Activated T-cell treated with anti-CD3 and anti-CD28 coated beads, Interleukin-2, amount 50 U/mL, for 48 hours (primary cell): ENCODE measurements around the gene EXOC4.

Experiments used
- DNase-seq, 2 experiments: peaks; one replicate each; pipeline ENCODE4 v3.0.0-alpha.2; 2020

EXOC4 gene

DNA sequence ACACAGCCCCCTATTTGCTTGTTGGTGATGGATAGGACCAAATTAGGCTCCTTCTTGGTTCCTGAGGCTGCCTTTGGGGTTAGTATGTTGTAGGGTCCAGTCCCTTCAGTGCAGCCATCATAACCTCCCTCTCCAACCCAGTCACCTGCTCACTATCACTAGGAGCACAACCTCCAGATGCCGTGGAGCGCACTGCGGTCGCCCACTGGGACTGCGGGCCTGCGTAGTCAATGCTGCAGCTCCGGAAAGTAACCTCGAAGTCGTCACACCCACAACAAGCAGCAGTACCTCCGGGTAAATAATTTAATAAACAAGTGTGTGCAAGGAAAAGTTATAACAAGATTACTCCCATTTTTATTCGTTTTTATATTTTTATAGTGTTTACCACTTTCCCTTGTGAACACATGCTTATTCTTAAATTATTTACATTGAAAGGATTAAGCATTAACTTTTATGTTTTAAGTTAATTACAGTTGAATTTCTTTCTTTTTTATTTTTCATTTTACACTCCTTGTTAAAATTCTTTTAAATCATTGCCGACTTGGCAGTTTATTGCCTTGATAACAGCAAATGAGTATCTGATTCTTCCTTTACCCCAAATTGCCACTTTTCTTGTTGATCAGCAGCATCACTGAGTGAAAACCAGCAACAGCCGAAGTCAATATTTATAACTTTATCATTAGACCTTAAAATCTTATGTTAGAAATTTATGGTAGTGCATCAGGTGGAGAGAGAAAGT, 474.8 kb downstream of the EXOC4 start:
- no peak for DNase-seq

DNA sequence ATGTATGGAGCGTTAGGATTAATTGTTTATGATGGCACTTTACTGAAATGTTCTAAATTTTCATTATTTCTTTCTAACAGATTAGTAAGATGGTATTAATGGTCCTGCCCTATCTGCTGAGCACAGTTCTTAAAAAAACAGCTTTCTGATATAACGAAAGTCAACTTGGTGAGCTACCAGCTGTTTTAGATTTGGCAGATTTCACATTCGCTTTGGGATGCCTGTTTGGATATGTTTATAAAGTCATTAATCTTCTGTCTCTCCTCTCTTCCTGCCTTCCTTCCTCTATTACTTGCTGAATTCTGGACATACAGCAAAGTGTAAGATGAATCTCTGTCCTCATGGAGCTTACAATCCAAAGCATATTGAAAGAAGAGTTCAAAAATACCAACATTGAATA, 477.5 kb downstream of the EXOC4 start:
- no peak for DNase-seq

DNA sequence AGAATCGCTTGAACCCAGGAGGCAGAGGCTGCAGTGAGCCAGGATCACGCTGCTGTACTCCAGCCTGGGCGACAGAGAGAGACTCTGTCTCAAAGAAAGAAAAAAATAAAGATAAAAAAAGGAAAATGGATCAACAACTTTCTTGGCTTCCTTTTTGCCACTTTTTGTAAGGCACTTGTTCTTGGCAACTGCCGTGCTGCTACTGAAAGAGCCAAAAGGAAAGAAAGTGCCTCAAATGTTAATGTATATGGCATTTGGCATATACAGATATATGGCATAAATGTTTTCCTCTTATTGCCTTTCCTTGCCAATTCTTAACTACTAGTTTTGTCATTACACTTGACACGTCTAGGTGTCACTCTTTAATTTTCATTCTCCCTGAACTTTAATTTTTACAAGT, 480.5 kb downstream of the EXOC4 start:
- no peak for DNase-seq

DNA sequence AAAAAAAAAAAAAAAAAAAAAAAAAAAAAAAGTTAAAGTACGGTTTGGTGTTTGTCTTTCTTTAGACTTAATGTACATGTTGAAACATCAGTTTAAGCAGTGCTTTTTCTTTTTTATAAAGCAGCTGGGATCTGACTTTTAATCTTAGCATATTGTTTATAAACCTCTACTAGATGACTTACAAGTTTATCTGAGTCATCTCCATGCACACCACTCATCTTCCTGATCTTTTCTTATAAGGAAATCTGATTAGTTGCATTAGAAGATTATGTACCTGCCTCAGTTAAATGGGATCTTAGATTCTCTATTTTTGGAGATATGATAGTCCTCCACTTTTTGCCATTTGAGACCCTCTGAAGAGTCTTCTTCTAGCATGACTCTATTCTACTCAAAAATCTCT, 482.3 kb downstream of the EXOC4 start:
- no peak for DNase-seq

DNA sequence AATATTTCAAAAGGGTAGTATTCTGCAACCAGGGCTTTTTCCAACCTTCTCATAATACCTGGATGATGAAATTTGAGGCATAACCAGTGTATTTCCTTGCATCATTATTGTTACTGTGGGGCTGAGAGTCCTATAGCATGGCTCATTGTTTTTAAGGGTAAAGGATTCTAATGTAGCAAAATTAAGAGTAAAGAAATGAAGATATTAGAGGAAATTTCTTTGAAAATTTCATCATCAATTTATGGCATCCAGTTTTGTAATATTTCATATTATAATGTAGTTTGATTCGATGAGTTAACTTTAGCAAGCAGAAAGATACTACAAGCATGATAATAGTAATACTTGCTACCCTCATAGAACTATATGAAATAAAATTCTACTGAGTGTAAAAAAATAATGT, 486.9 kb downstream of the EXOC4 start:
- DNase-seq, result no peak

DNA sequence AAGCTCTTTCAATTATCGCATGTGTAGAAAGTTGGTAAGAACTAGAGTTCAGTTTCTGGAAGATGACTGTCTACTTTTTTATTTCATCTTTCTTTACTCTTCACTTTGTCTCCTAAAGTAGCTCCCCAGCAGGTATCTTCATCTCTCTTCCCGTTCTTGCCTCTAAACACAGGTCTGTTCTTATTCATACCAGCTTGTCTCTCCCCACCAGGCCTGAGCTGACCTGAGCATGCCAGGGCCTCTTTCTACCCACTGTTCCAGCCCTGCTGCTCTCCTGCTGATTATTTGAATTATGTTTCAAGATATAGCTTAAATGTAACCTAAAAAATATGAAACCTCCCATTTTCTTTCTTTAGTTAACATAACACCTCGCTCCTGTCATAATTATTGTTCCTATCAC, 488.2 kb downstream of the EXOC4 start:
- DNase-seq, result no peak

DNA sequence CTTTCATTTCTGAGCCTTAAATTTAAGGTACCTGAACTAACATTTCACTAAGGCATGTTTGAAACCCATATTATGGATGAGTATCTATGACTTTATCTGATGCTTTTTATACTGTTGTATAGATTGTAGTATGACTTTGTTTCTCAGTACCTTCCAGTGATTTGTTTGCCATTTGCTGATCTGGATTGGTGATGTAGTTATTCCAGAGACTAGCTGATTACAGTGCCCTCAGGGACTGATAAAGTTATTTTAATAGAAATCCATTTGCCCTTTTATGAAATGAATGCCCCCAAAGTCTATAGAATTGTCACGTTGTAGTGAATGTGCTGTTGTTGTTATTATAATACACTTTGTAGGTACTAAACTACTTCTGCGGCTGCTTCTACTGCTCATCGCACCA, 488.8 kb downstream of the EXOC4 start:
- no peak for DNase-seq

DNA sequence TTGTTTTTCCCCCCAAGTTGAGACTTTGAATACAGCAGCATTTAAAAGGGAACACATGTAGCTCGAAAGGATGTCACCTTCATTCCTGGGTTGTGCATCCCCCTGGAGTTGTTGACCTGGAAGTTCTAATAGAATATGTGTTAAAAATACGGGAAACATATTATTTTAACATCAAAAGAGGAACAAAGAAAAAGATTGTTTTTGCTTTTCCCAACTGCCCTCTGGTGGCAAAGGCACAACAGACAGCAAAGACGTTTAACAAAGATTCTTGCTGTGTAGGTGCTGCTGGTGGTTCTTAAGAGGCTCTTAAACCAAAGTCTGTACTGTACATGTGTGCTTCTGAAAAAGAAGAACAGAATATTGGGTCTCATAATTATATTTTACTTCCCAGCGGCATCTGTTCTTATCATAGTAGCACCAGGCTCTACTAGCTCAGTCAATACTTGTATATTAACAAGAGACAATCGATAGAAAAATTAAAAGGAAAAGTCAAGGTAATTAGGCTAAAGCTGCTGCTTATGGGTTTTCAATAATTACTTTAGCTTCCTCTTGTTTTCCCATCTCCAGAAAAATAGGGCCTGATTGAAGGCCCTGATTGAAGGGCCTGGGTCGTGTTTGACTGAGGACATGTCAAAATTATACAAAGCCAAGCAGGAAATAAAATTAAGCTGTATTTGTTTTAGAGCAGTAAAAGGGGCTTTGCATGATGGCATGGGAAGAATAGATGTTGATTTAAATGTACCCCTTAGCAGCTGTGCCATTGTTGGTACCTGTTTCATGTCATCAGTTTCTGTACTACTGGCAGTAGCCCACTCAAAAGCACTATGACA, 490.0 kb downstream of the EXOC4 start:
- DNase-seq, result no peak

DNA sequence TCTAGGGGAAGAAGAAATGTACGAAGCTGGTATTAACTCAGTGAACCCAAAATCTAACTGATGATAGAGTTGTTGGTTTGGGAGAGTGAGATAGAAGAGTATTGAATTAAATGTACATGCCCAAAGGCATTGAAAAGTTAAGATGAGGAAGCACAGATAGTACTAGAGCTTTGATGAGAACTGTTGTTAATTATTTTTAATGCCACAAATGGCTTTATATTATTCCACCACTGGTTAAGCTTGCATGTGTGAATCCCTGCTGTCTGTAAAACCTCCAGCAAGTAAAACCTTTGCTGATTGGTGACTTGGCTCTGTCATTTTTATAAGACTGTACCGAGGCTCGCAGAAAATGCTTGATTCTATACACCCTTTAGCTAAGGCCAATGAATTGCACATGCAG, 491.6 kb downstream of the EXOC4 start:
- DNase-seq, result no peak

DNA sequence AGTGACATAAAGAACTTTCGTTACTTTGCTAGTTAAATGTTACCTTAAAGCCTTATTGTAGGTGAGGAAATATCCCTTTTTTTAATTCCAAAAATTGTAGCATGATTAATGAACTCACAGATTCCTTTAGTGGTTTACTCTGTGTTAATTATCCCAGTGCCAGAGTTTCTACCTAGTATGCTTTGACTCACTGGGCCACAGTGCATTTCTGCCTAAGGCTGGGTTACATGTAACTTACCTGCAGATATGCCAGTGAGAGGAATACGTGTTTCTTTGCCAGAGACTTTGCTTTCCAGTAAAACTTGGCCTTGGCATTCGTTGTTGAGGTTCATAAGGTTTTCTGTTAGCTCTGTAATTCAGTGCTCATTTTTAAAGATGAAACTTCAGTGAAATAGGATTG, 493.4 kb downstream of the EXOC4 start:
- DNase-seq, result no peak

DNA sequence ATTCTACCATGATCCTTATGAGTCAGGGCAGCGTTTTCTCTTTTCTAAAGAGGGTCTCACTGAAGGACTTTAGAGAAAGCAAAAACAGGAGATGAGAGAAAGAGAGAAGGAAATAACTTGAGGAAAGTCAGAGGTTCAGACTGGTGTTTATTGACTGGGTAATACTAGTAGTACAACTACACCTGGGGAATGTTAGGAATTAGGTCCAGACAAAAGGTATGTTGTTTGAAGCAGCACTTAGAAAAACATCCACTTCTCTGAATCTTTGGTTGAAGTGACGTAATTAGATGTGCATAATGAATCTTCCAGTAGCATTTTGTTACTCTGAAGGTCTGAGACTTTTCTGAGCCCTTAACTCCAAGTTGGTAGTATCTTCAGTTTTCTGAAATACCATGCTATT, 494.0 kb downstream of the EXOC4 start:
- no peak for DNase-seq

DNA sequence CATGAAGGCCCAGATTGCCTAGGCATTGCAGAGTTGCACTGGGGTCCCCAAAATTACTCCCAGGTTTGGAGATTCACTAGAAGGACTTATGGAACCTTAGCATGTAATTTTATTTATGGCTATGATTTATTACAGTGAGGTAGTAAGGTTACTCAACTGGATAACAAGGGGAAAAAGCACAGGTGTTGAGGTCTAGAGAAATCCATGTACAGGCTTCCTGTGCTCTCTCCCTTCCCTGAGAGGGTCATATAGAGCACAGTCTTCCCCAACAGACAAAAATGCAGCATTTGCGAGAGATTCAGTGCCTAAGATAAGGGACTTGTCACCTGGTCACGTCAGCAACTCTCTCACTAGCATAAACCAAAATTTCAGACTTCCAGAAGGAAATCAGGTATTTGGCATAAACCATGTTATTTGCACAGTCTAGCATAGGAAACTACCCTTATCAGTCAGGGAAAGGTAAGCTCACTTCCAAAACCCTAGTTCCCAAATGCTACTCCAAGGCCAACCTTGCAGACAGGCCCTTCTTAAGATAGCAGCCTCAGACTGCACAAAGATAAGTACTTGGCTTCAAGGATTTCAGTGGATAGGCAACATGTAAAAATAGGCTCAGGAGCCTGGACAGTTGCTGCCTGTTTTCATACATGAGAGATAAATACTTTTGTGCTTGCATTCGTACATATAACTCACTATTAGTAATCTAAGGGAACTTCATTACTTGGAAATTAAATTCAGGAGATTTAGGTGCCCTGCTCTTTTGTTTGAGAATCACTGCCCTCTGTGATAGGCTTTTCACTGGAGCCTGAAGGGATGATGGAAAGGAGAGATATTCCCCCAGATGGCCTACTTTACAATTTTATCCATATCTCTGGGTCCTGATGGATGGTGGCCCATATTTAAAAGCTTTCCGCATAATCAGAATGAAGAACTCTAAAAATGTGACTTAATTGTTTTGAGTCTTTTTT, 495.8 kb downstream of the EXOC4 start:
- DNase-seq, result no peak

DNA sequence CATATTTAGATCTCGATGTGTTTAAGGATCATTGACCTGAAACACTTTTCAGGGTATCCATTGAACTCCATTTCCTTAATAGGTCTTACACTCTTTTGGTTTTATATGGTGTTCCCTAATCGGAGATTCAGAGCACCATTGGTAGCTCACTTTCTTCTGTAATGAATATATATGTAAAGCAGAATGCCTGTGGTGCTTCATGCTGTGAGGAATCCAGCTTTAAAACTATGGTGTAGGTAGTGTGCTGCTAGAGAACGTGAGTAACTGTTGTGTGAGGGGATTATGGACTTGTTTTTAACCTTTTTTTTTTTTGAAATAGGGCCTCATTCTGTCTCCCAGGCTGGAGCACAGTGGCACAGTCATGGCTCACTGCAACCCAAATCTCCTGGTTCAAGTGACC, 497.4 kb downstream of the EXOC4 start:
- DNase-seq, result no peak

DNA sequence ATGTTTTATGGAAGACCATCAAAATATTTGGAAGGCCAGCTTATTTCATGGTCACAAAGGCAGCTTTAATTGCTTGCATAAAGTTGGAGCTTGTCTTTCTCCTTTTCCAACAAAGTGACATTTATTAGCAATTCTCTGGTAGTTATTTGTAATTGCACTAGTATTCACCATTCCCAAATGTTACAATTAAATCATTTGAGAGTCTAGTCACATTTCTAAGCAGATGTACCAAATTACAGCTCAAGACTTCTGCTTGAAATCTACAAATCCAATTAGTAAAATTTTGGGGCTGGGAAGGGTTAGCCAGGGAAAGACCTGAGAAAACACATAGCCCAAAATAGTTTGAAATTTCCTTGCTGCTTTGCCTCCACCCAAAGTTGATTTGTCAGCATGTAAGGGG, 498.2 kb downstream of the EXOC4 start:
- no peak for DNase-seq

DNA sequence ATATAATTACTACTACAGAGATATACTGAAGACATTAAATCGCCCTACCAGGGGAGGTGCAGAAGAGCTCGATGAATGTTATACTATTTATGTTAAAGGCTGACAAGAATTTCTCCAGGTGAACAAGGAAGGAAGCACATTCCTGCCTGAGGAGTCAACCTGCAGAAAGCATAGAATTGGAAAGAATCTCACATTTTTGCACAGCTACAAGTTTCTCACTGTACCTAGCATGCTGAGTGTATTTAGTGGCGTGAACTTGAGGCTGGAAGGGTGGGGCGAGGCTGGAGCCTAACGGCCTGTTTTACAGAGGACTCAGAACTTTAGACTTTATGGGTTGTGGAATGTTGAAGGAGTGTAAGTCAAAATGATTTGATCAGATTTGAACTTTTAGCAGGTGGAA, 500.6 kb downstream of the EXOC4 start:
- no peak for DNase-seq

DNA sequence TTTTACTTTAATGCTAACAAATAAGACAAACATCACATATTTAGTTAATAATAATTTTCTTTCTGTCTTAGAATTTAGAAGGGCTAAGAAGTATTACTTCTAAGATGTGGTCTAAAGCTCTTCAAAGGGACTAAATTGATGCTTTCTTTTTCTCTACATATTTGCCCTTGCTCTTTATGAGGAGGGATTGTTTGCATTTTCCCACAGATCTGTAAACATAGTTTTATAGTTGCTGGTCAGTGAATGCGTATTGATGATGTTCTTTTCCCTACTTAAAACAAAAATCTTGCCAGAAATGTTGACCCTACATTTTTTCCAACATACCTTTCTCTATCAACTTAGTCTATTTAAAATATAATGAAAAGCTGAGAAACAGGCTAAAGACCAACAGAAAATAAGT, 501.8 kb downstream of the EXOC4 start:
- no peak for DNase-seq

DNA sequence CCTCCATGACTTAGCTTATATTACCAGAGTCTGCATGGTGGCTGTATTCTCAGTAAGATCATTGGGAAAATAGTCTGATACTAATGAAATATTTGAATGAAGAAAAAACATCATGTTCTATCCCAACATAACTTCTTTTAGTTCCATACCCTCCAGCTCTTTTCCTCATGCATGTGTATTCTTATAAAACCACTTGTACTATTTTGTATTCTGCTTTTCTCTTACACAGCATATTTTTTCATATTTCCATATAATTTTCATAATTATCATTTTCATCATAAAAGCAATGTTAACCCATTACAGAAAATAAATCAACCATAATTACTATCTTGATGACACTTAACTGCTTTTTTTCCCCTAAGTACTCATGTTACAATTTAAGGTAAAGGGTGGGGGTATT, 503.0 kb downstream of the EXOC4 start:
- no peak for DNase-seq

DNA sequence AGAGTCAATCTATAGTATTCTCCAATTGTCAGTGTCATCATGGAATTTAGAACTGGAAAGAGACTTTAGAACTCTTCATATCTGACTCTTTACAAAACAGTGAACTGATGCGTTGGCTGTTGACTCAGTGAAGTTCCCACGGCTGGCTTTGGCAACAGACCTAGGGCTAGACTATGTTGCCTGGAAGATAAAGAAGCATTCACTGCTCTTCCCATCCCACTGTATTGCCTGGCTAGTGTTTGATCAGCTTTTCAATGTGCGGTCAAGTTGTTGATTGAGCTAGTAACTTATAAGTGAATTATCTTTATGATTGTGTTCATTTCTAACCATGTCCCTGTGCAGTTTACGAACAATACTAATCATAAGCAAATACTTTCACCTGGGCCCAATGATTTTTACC, 508.6 kb downstream of the EXOC4 start:
- DNase-seq, result no peak

DNA sequence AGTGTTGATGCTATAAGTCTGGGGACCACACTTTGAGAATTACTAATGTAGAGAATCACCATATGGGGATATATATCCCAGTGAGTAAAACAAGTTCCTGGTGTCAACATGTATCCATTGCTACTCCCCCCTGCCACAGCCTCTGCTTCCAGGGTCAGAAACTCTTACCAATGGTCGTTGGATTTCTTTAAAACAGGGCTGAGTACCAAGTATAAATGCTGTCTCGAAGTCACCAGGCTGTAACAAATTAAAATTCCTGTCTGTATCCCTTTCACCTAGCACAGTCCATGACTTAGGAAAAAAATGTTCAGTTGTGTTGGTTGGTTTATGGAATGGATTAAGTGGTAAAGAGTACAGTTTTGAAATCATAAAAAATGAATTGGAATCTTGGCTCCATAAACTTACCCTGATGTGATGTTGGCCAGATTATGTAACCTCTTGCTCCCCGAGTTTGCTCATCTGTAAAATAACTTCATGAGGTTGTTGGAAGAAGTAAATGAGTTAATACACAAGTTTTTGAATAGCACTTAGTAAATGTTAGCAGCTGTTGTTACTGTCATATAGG, 510.3 kb downstream of the EXOC4 start:
- DNase-seq, result no peak

DNA sequence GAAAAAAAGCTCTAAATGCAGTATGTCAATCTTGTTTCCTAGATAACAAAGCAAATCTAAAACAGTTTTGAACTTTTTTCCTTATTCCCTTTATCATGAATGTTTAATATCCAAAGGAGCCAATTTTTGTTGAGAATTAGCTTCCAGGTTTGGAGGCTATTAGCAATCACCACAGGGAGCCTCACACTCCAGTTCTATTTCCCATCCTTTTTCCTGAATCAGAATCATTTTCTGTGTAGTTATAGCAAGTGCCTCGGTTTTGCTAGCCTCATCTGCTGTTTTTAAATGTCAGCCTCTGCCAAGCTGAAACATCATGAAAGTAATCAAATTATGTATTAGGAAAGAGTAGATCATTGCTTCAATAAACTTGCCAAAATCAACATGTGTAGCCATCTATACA, 516.8 kb downstream of the EXOC4 start:
- no peak for DNase-seq

DNA sequence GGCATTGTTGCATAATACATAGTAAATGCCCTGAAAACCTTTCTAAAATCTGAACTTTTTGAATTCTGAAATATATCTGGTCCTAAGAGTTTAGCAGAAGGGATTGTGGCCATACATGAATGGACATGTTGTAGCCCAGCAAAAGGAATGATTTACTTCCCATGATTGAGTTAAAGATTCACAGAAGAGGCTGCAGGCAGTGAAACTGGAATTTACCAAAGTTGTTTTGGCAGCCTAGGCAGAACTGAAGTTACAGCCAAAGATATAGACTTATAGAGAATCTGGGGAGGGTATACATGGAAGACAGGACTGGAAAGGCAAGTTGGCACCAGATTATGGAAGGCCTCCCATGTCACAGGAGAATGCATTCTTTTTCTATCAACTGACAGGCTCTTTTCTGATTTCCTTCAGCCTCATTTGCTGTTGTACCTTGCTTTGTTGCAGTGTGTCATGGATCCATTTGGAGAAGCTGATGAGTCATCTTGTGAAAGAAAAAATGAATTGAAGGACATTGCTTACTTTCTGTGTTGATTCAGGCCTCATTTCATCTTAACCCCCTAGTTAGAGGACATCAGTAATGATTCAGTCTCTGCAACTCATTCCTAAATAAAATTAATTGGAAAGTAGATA, 518.1 kb downstream of the EXOC4 start:
- DNase-seq, result no peak

DNA sequence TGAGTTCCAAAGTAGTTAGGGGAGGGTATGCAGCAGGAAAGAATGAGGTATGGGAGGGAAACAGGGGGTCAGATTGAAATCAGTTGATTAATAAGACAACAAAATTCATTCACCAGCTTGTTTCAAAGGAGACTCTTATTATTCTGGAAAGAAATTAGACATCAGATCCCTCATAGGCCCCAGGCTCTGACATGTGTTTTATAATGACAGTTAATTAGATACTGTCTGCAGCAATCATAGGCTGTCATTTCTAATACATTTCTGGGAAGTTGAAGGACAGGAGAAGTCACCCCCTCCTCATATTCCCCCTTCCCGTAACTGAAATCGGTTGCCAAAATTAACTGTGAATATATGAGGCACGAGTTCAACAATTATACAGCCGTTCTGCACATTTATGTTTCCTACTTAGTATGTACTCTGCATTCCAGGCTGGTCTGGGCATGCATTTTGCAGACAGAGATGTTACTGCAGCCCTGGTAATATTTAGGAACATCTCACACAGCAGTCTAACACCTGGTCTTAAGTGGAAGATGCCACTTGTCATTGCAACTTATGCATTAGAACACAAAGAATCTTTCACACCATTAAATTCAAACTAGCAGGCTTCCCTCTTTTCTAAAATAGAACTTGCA, 519.0 kb downstream of the EXOC4 start:
- DNase-seq, result no peak
